HEK293T (cell line): ENCODE measurements around the gene TAS2R10.

Experiments used
- CTCF ChIA-PET: fragments of 350-600 bp; formaldehyde crosslinking; extraction: SDS; loops from one replicate; lab custom pipeline; 2021; ENCODE audit warnings: antibody characterized with exemption, inconsistent platforms; lab: Yijun Ruan, JAX
- POLR2A ChIA-PET: fragments of 350-600 bp; formaldehyde crosslinking; extraction: SDS; loops from one replicate; lab custom pipeline; 2020; ENCODE audit warnings: antibody characterized with exemption, inconsistent platforms; lab: Yijun Ruan, JAX
- DNase-seq: peaks from one replicate; pipeline ENCODE4 v3.0.0; 2012; ENCODE audit warnings: mixed read lengths; ENCODE audit errors: extremely low spot score
- ARNT ChIP-seq: fragments of 450-650 bp; IDR thresholded peaks from 2 replicates; pipeline ENCODE4 v1.6.1; 2017; ENCODE audit warnings: mild to moderate bottlenecking
- BHLHE40 ChIP-seq: fragments of 450-650 bp; IDR thresholded peaks from 2 replicates; pipeline ENCODE4 v1.6.1; 2016; ENCODE audit warnings: mild to moderate bottlenecking, moderate library complexity, borderline replicate concordance
- CTBP1 ChIP-seq: fragments of 450-650 bp; IDR thresholded peaks from 2 replicates; pipeline ENCODE4 v1.6.1; 2016; ENCODE audit warnings: borderline replicate concordance
- ELF4 ChIP-seq: fragments of 450-650 bp; IDR thresholded peaks from 2 replicates; pipeline ENCODE4 v1.6.1; 2017; ENCODE audit warnings: antibody characterized with exemption
- FOXA1 ChIP-seq: fragments of 450-650 bp; IDR thresholded peaks from 2 replicates; pipeline ENCODE4 v1.6.1; 2016; ENCODE audit warnings: mild to moderate bottlenecking
- FOXK2 ChIP-seq: fragments of 450-650 bp; IDR thresholded peaks from 2 replicates; pipeline ENCODE4 v1.6.1; 2016; ENCODE audit warnings: mild to moderate bottlenecking
- FOXM1 ChIP-seq: fragments of 450-650 bp; IDR thresholded peaks from 2 replicates; pipeline ENCODE4 v1.6.1; 2017; ENCODE audit warnings: mild to moderate bottlenecking, borderline replicate concordance
- HDGF ChIP-seq: fragments of 450-650 bp; IDR thresholded peaks from 2 replicates; pipeline ENCODE4 v1.6.1; 2017; ENCODE audit warnings: antibody characterized with exemption, borderline replicate concordance
- L3MBTL2 ChIP-seq: fragments of 450-650 bp; conservative IDR thresholded peaks from 2 replicates; pipeline ENCODE4 v1.6.1; 2016; ENCODE audit warnings: mild to moderate bottlenecking
- LEF1 ChIP-seq: fragments of 450-650 bp; IDR thresholded peaks from 2 replicates; pipeline ENCODE4 v1.6.1; 2017; ENCODE audit warnings: mild to moderate bottlenecking, borderline replicate concordance
- NFRKB ChIP-seq: fragments of 450-650 bp; IDR thresholded peaks from 2 replicates; pipeline ENCODE4 v1.6.1; 2016; ENCODE audit warnings: mild to moderate bottlenecking, moderate library complexity
- SP1 ChIP-seq: fragments of 450-650 bp; IDR thresholded peaks from 2 replicates; pipeline ENCODE4 v1.6.1; 2017
- SUZ12 ChIP-seq: fragments of 450-650 bp; IDR thresholded peaks from 2 replicates; pipeline ENCODE4 v1.6.1; 2016; ENCODE audit warnings: mild to moderate bottlenecking
- TARDBP ChIP-seq: fragments of 450-650 bp; IDR thresholded peaks from 2 replicates; pipeline ENCODE4 v1.6.1; 2016
- ZNF384 ChIP-seq: fragments of 450-650 bp; IDR thresholded peaks from 2 replicates; pipeline ENCODE4 v1.6.1; 2016
- TF ChIP-seq, protein P1 (sequence below): fragments of 450-650 bp; IDR thresholded peaks from 2 replicates; pipeline ENCODE4 v1.6.1; 2016

The TAS2R10 gene

DNA sequence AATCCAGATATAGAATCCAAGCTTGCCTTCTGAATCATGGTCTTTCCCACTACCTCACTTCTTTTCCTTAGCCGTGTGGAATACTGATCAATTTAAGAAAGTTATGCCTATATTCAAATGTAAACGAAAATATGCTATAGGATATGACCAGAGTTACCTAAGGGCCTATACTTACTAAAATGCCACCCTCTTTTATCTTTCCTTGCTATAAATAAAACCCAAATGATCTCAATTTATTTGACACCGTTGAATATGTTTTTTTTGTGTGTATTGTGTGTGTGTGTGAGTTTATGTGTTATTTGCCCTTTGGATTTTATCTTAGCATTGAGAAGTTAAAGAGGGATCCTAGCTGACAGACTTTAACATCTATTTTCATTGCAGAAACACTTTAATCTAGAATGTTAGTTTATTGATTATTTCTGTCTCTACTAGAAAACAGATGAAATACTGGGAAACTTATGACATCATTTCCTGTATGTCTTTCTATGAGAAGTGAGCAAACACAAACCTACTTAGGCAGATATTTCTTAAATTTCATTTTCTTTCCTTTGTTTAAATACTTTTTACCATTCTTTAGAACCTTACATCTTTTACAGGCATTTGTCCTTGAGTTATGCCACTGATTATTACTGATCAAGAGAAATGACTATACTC, 14.1 kb downstream of the TAS2R10 start:
- POLR2A ChIA-PET: no interaction called here
- TF ChIP-seq HDGF (no peak), ARNT (no peak), SP1 (no peak)
- TF ChIP-seq, protein P1, sequence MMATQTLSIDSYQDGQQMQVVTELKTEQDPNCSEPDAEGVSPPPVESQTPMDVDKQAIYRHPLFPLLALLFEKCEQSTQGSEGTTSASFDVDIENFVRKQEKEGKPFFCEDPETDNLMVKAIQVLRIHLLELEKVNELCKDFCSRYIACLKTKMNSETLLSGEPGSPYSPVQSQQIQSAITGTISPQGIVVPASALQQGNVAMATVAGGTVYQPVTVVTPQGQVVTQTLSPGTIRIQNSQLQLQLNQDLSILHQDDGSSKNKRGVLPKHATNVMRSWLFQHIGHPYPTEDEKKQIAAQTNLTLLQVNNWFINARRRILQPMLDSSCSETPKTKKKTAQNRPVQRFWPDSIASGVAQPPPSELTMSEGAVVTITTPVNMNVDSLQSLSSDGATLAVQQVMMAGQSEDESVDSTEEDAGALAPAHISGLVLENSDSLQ: no peak
- CTCF ChIA-PET: no interaction called here
- no peak for DNase-seq

DNA sequence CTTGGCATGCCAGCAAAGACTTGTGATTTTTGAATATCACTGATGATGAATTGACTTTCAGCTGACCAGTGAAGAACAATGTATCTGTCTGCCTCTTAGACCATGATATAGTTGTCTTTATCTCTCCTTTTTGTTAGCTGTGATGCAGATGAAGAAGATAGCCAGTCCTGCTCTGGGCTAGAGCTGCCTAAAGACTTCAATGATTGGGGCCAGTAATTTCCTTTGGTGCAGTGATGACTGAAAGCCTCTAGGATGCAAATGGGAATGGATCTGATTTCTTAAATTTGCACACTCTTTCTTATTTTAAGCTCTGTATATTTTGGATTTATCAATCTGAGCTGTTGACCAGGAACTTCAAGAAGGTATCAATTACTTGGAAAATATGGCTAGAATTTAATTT, 16.1 kb downstream of the TAS2R10 start, which contains the start of gene TAS2R9:
TAS2R9 (minus strand) TSS at position 101 of the 400 bp plus-strand sequence; CDS start at position 8, 93 bp downstream.
- no peak for DNase-seq
- ChIA-PET CTCF (no interaction called here), POLR2A (no interaction called here)
- TF ChIP-seq NFRKB (no peak), SUZ12 (no peak), ARNT (no peak), LEF1 (no peak), ELF4 (no peak), HDGF (no peak)
- TF ChIP-seq, protein P1: no peak

DNA sequence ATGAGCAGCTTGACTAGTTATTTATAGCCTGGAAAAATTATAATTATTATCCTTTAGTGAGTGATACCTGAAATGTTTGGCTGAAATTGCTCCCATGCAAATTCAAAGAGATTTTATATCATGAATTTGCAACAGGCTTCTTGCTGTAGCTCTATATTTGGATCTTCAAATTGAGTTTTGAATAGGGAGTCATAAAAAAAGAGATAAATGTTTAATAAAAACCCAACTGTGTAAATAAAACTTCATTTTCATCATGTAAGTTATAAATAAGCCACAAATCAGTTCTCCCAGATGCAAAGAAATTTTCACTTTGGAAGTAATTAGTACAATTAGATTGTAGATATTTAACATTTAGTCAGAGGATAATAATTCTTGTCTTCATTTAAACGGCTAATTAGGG, 19.0 kb downstream of the TAS2R10 start, which contains the start of gene TAS2R8:
TAS2R8 (minus strand) TSS at position 101 of the 400 bp plus-strand sequence. CDS start 306 bp downstream, outside the sequence.
- no peak for DNase-seq
- ChIA-PET CTCF (interaction anchor here (0.6 kb wide), 1 partner anchor 415 kb away, joined by 3 read pairs; no protein-coding TSS in a partner anchor), POLR2A (no interaction called here)
- no peak for TF ChIP-seq ZNF384
- no peak for TF ChIP-seq SUZ12
- TF ChIP-seq, protein P1: no peak
- no peak for TF ChIP-seq TARDBP
- TF ChIP-seq BHLHE40: no peak
- TF ChIP-seq LEF1: no peak
- TF ChIP-seq ARNT: no peak
- TF ChIP-seq ELF4: no peak
- no peak for TF ChIP-seq FOXK2
- no peak for TF ChIP-seq FOXM1
- TF ChIP-seq FOXA1: no peak
- no peak for TF ChIP-seq L3MBTL2
- TF ChIP-seq SP1: no peak
- TF ChIP-seq NFRKB: no peak
- no peak for TF ChIP-seq HDGF
- TF ChIP-seq CTBP1: no peak

DNA sequence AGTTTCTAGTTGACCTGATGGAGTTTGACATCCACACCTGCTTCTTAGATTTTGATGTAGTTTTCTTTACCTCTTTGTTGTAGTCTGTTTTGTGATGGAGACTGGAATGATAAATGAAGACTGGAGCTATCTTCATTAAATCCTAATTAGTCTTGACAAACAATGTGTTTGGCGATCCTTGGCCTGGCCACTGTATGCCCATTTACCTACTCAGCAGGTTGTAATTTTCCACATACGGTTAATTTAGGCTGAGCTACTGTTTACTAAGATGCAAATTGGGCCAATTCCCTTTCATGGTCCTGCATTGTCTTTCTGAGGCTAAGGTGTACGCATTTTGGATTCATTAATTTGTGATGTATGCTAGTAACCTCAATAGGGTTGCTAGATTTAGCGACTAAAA, 23.6 kb downstream of the TAS2R10 start, which contains the start of gene TAS2R7:
TAS2R7 (minus strand) TSS at position 41 of the 400 bp plus-strand sequence. CDS start 57 bp downstream, outside the sequence.
- ChIA-PET POLR2A (no interaction called here), CTCF (no interaction called here)
- DNase-seq: no peak
- TF ChIP-seq FOXM1 (no peak), ELF4 (no peak), SUZ12 (no peak), LEF1 (no peak), NFRKB (no peak), FOXK2 (no peak), ZNF384 (no peak), CTBP1 (no peak), HDGF (no peak), TARDBP (no peak), FOXA1 (no peak), L3MBTL2 (no peak), BHLHE40 (no peak)
- TF ChIP-seq, protein P1: no peak

DNA sequence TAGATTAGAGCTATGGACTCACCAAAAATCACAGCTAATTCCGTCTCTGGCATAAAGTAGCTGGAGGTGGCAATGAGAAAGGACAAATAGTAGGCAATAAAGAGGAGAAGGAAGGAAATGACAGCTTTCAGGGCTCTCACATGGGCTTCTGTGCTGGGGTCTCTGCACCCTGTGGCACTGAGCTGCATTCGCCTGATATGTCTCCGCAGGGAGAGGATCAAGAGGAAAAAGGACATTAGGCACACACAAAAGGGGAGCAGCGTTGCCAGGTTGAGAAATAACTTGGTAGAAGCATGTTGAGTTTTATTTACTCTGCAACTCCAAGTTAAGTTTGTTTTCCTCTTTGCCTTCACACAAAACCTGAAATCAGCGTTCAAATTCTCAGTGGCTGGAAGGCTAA, 24.4 kb downstream of the TAS2R10 start:
- POLR2A ChIA-PET: no interaction called here
- TF ChIP-seq HDGF: no peak
- TF ChIP-seq BHLHE40: no peak
- no peak for TF ChIP-seq FOXM1
- no peak for TF ChIP-seq NFRKB
- no peak for TF ChIP-seq ZNF384
- TF ChIP-seq LEF1: no peak
- no peak for TF ChIP-seq FOXK2
- no peak for TF ChIP-seq L3MBTL2
- TF ChIP-seq TARDBP: no peak
- no peak for TF ChIP-seq FOXA1
- TF ChIP-seq ARNT: no peak
- TF ChIP-seq ELF4: no peak
- TF ChIP-seq, protein P1: no peak
- TF ChIP-seq SP1: no peak
- TF ChIP-seq SUZ12: no peak
- no peak for TF ChIP-seq CTBP1
- no peak for DNase-seq
- CTCF ChIA-PET: no interaction called here
